Measurements from ENCODE around the gene GIPC3.

DNA sequence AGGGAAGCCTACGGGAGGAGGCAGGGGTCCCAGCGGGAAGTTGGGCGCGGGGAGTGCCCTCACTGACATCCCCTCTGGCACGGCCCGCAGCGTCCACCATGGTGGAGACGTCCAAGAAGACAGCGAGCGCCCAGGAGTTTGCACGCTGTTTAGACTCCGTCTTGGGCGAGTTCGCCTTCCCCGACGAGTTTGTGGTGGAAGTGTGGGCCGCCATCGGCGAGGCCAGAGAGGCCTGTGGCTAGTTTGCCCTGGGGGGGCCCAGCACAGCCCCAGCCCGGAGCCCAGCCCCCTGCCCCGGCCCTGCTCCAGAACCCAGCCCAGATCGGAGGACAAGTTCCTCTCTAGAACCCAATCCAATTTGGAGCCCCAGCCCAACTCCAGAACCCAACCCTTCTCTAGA lies 4.7 kb downstream of the GIPC3 start:
- TF ChIP-seq, protein P1, sequence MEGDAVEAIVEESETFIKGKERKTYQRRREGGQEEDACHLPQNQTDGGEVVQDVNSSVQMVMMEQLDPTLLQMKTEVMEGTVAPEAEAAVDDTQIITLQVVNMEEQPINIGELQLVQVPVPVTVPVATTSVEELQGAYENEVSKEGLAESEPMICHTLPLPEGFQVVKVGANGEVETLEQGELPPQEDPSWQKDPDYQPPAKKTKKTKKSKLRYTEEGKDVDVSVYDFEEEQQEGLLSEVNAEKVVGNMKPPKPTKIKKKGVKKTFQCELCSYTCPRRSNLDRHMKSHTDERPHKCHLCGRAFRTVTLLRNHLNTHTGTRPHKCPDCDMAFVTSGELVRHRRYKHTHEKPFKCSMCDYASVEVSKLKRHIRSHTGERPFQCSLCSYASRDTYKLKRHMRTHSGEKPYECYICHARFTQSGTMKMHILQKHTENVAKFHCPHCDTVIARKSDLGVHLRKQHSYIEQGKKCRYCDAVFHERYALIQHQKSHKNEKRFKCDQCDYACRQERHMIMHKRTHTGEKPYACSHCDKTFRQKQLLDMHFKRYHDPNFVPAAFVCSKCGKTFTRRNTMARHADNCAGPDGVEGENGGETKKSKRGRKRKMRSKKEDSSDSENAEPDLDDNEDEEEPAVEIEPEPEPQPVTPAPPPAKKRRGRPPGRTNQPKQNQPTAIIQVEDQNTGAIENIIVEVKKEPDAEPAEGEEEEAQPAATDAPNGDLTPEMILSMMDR (IDR thresholded peaks at IDR 0.05): no peak
- TF ChIP-seq POLR2A (IDR thresholded peaks at IDR 0.05): no peak

All from adrenal gland (tissue), 5 donors.